GOT3 (cell line): Measurements from ENCODE around the gene CEACAM21.

Experiments used
- DNase-seq: peaks from one replicate; lab custom pipeline; 2025; ENCODE audit warnings: mixed read lengths; lab: John Stamatoyannopoulos, UW

The CEACAM21 gene

GRCh38 chr19:41586064-41586463 is 10.1 kb downstream of the CEACAM21 start:
- no peak for DNase-seq

- no peak for DNase-seq
Observed at GRCh38 chr19:41587101-41587837, 11.3 kb downstream of the CEACAM21 start.

GRCh38 chr19:41587838-41588210 is 11.9 kb downstream of the CEACAM21 start:
- no peak for DNase-seq

GRCh38 chr19:41588497-41589209 is 12.7 kb downstream of the CEACAM21 start:
- no peak for DNase-seq

GRCh38 chr19:41589371-41589770 is 13.4 kb downstream of the CEACAM21 start:
- no peak for DNase-seq

GRCh38 chr19:41590936-41591335 is 15.0 kb downstream of the CEACAM21 start:
- no peak for DNase-seq

GRCh38 chr19:41591951-41592562 is 16.1 kb downstream of the CEACAM21 start:
- DNase-seq: no peak

GRCh38 chr19:41595258-41595889 is 19.4 kb downstream of the CEACAM21 start:
- no peak for DNase-seq

- DNase-seq: no peak
Observed at GRCh38 chr19:41595890-41596280, 19.9 kb downstream of the CEACAM21 start.

- no peak for DNase-seq
Observed at GRCh38 chr19:41597600-41598041, 21.7 kb downstream of the CEACAM21 start.

GRCh38 chr19:41599175-41599966 is 23.4 kb downstream of the CEACAM21 start:
- DNase-seq: no peak

GRCh38 chr19:41601771-41602170 is 25.8 kb downstream of the CEACAM21 start:
- no peak for DNase-seq

GRCh38 chr19:41604831-41605230 is 28.9 kb downstream of the CEACAM21 start:
- no peak for DNase-seq

- no peak for DNase-seq
Observed at GRCh38 chr19:41606215-41606837, 30.4 kb downstream of the CEACAM21 start.

- no peak for DNase-seq
Observed at GRCh38 chr19:41607668-41608067, 31.7 kb downstream of the CEACAM21 start.

GRCh38 chr19:41610789-41611188 is 34.8 kb downstream of the CEACAM21 start:
- DNase-seq: no peak

- no peak for DNase-seq
Observed at GRCh38 chr19:41612483-41612882, 36.5 kb downstream of the CEACAM21 start.

- DNase-seq: no peak
Observed at GRCh38 chr19:41615207-41615606, 39.2 kb downstream of the CEACAM21 start.

- no peak for DNase-seq
Observed at GRCh38 chr19:41616792-41617621, 41.0 kb downstream of the CEACAM21 start.
